OCI-M1 (cell line): ENCODE measurements around the gene DNM3.
"Not testable (repeated sequence)": the region's sequence is repeated elsewhere in the genome, so short reads cannot be mapped to it uniquely, and the experiment has no call there.

ENCODE experiments used
- DNase-seq: peaks from one replicate; lab custom pipeline; 2025; lab: John Stamatoyannopoulos, UW

The DNM3 gene

DNA sequence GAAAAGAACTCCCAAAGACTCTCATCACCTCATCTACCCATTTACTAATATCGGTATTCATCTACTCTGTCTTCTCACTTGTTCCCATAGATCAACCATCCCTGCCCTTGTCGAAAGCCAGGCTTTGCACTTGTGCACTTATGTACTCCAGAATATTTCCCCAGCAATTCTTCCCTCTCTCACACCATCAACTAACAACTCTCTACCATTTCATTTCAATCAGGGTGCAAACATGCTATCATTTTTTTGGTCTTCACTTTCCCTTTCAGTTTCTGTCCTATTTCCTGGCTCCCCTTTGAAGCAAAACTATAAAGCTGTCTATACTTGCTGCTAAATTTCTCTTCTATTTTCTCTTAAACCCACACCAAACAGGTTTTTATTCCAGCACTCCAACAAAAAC, 585.9 kb downstream of the DNM3 start:
- DNase-seq, result peak; percentile 35

DNA sequence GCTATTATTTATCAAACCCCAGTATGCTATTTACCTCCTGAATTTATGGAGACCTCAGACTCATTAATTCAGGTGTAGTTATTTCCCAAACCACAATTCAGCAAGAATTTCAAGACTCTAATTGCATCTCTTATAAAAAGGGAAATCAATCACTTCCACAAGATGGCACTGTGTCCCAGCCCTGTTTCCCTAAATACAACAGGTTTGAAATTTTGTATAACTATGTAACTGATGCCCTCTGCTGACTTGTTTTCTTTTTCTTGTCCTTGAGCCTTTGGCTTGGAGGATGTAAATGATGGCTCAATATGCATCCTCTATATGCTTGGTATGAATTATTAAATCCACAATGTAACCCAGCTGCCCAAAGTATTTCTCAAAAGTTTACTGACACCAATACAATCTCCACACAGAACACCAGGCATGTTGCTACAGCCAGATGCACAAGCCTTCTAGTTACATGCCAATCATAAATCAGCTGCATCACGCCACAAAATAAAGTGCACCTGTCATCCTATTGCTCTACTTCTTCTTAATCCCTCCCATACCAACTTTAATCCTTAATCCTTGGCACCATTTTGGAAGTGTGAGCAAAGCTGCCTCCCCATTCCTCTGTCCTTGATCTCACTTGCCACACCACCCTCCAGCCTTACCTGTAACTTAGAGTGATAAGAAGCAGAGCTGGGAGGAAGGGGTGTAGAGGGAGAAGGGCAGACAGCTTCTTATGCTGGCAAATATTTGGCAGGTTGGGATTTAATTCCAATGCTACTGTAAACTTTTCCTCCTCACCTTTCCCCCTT, 588.2 kb downstream of the DNM3 start:
- peak; percentile 89 for DNase-seq

DNA sequence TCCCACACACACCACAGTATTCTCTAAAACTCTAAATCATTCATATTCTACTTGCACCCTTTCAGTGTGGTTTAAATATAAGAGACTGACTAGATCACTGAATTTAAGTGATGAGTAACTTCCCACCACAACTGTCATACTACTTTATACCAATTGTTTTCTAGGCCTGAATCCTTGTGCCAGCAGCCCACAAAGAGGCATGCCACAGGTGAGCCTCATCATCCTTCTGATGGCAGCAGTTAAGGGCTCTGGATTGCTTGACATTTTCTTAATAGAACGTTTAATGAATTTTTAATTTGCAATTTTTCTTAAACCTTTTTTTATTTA, 588.8 kb downstream of the DNM3 start:
- DNase-seq, result no peak

DNA sequence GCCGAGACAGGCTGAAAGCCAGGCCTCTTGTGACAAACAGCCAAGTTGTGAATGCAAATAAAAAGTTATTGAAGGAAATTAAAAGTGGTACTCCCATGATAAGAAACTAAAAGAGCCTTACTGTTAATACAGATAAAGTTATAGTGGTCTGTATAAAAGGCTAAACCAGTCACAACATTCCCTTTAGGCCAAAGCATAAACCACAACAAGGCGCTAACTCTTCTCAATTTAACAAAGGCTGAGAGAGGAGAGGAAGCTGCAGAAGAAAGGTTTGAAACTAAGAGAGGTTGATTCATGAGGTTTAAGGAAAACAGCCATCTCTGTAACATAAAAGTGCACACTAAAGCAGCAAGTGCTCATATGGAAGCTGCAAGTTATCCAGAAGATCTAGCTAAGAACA, 589.9 kb downstream of the DNM3 start:
- no peak for DNase-seq

DNA sequence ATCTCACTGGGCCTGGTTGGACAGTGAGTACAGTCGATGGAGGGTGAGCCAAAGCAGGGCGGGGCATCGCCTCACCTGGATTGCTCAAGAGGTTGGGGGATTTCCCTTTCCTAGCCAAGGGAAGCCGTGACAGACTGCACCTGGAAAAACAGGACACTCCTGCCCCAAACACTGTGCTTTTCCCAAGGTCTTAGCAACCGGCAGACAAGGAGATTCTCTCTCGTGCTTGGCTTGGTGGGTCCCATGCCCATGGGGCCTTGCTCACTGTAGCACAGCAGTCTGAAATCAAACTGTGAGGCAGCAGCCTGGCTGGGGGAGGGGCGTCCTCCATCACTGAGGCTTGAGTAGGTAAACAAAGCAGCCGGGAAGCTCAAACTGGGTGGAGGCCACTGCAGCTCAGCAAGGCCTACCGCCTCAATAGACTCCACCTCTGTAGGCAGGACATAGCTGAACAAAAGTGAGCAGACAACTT, 590.5 kb downstream of the DNM3 start:
- no peak for DNase-seq

DNA sequence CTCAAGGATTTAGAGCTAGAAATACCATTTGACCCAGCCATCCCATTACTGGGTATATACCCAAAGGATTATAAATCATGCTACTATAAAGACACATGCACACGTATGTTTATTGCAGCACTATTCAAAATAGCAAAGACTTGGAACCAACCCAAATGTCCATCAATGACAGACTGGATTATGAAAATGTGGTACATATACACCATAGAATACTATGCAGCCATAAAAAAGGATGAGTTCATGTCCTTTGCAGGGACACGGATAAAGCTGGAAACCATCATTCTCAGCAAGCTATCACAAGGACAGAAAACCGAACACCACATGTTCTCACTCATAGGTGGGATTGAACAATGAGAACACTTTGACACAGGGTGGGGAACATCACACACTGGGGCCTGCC, 595.9 kb downstream of the DNM3 start:
- DNase-seq, result not testable (repeated sequence)

DNA sequence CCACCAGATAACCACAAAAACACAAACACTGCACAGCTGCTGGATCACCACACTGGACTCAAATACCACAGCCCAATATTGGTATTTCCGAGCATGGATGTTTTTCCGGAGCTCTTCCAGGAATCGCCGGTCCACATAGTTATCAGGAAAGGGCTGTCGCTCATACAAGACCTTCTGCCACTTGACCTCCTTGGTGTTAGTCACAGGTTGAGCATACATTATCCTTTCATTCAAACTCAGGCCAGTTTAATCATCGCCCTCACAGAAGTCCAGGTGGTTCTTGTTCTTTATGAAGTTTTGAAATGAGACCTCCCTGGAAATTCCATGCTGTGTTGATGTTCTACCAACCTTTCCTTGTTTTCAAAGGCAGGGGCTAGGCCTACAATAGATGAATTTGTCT, 601.1 kb downstream of the DNM3 start:
- no peak for DNase-seq

DNA sequence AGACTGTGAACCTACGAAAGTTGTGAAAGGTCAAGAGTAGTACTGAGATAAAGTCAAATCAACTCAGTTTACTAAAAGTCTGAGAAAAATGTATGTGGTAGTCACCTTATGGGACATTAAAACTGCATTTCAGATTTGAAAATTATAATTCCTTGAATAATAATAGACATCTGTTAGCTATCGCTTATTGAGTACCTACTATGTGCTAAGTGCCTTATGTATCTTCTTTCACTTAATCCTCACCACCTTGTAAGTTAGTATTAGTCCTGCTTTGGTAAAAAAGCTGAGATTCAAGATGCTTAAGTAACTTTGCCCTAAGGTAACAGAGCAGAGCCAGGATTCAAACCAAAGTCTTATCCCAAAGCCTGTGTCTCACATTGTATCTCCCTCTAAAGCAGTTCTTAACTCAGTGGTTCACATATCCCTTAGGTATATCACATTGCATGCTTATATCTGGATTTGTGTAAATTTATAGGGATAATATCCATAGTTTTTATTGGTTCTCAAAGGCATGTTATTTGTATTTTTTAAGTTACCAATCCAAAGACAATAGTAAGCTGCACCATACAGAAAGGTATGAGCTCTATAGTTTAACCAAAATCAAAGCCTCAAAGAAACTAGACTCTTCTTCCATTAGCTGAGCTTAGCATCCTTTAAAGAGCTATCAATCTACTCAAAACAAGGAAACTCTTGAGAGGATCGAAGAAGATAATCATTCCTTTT, 601.7 kb downstream of the DNM3 start:
- no peak for DNase-seq

DNA sequence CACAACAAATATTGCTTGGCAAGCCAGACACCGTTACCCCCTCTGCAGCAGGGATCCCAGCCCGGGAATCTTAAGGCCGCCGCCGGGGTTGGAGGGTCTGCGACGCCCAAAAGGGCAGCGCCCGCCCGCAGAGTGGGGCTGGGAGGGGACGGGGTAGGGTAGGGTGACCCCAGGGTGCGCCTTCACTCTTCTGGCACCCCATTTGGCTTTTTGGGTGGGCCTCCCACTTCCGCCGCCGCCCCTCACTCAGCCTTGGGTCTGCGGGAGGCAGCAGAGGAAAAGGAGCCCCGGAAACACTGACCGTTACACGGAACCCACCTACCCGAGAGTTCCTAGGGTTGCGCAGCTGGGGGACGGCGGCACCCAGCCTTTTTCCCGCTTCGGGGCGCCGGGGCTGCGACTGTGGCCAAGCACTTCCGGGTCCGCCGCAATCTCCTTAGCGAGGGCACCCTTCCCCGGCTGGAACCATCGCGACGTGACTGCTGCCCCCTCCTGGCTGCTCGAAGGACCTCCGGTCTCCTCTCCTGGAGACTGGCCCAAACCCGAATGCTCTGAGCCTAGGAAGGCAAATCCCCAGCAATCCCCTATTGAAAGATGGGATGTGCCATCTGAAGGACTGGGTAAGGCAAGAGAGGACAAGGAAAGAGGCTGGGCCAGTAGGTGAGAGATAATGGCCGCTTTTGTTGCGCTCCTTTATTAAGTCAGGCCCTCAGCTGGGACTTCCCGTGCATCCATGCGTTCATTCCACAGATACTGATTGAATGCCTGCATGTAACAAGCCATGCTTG, 602.6 kb downstream of the DNM3 start, which contains the start of gene PIGC:
PIGC (minus strand) TSS at position 404 of the 788 bp plus-strand sequence. CDS start 1,447 bp downstream, outside the sequence.
- DNase-seq, result peak; percentile 95

DNA sequence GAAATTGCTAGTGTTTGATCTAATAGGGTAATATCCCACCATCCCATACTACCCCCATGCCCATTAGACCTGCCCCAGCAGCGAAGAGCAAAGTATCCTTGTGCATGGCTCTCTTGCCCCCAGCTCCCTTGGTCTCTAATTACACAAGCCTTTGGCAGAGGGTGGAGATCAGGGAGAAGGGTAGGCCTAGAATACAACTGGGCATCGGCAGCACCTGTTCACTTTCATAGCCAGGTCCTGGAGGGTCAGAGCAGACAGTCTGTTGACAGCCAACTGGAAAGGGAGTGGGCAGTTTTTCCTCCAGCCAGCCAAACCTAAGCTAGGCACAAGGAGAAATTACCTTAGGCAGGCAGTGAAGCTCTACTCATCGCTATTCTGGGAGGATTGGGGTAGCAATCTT, 605.2 kb downstream of the DNM3 start:
- no peak for DNase-seq

DNA sequence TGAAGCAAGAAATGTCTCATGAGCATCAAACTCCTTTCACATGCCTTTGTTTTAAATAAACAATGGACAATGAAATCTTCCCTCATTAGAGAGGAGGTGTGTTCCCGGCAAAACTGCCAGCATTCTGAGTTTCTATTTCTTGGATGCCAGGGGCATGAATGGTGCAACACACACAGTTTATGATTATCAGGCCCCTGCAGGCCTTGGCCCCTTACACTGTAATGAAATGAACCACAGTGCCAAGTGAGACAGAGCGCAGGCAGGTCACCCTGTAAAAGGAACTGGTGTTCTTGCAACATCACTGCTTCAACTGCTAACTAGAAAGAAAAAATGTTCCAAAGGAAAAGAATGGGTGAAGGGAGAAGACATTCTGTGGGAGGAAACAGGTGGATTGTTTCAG, 606.3 kb downstream of the DNM3 start:
- no peak for DNase-seq

DNA sequence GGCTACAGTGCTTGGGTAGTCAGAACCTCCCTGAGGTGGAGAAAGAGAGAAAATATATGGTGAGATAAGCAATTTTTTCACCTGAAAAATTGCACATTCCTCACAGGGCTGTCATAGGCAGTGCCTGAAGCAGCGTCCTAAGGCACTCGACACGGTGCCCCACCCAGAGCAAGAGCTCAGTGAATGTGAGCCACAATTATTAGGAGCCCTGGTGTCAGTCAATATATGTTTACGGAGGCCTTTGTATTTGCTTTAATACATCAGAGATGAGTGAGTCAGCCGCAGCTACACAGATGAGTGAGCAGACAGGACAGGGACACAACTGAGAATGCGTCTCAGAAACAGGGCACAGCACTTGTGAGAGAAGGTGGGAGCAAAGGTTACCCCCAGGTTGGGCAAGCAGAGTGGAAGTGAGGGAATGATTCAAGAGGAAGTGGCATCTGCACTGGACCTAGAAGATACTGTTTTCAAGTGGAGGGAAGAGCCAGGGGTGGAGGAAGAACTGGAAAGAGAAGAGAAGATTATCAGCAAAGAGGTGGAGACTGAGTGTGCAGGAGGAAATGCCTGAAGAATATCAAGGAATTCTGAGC, 607.8 kb downstream of the DNM3 start:
- DNase-seq, result no peak

DNA sequence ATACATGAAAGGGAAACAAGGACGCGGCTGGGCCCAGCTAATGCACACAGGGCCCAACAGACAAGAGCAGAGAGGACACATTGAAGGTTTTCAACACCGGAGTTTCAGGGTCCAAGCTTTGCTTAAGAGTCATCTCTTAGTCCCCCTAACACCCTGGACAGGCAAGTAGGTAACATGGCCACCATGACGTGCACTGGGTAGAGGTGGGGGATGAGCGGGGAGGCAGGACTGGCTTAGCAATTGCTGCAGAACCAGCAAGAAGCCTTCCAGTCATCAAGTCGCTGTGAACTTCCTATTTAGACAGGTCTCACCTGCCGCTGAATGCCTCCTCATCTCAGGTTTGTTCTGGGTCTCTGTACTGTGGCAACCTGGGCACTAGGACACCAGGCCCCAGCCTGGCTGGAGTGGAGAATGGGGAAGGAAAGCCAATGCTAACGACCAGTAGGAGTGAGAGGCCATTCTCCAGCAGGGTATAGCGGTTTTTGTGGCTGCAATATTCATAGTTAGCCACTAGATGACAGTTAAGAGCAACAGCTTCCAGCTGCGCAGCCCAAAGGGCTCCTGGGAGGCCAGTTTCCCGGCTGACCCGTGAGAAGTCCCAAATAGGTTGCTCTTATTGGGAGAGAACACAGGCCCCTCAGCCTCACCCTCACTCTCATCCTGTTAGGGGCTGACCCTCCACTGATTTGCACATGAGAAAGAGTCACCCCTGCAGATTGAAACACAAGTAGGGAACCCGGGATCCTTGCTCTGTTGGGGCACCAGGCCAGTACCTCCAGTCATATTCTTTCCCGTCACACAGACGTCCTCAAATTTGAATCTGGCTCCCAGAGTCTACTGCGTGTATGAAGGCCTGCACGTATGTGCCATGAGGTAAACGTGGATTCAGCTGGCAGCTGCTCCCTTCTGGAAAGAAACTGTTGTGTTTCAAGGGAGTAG, 608.6 kb downstream of the DNM3 start:
- DNase-seq, result peak; percentile 95

DNA sequence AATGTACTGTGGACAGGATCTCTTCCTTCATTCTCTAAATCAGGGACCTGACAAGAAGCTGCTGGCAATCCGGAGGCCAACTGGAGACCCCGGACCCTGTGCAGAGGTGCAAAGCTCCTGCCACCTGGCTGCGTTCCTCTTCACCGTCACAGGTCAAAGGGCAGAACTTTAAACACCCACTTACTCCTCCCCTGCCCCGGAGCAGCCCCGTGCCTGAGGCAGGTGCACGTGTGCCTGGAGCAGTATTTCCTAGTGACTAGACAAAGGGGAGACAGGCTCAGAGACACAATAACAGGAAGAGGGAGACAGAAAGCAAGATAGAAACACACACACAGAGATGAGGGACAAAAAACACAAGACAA, 609.2 kb downstream of the DNM3 start:
- DNase-seq, result no peak

DNA sequence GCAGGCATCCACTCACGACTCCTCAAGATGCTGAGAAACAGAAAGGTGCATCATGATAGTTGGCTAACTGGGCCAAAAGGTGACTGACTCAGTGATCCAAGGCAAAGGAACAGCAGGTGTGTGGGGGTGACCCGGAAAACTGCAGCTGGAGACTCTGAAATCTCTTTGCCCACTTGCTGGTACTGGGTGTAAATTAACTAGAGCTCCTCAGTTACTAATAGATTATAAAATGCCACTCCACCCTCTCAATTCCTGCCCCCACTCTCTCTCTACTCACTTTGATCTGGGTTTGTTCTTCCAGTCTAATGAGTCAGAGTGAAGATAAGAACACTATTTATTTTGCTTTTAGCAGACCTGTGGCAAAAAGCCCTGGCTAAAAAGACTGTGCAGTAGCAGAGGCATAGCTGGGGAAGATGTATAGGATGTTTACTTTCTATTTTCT, 609.7 kb downstream of the DNM3 start:
- DNase-seq, result peak; percentile 74

DNA sequence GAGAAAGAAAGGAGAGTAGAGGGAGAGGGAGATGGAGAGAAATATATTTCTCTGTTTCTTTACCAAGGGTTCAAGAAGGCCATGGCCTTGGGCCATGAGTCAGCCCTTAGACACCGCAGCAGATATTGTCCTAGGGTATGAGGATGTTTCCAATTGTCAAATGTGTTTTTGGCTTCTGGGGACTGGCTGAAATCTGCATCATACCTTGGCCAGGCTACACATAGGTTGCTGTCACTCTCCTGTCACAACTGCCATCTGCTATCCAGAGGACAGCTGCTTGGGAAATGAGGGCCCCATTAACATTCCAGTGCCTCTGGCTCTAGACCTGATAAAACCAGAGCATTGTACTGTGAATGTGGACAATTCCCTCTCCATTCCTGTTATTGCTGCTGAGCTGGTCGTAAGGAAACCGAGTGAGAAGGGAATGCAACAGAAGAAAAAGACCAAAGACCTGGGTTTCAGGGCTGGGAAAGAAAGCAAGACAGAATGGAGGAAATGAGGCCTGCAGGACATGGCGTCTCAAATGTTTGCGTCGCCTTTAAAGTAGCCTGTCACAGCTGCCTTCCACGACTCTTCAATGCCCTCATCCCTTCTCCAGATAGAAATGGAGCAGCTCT, 611.3 kb downstream of the DNM3 start:
- DNase-seq, result no peak

DNA sequence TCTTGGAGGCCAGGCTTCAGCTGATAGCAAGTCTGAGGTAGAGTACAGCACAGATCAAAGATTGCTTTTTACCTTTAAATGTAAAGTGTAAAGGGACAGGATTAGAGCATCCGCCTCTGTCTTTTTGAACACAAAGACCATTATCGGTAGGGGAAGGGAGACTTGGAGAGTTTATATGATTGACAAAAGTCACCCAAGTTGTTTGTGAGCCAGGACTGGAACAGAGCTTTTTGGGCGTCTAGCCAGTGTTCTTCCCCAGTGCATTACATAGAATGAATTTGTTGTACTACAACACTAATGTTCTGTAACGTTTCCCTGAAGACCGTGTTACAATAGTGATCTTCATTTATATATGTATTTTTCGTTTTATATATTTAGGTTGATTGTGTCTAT, 611.9 kb downstream of the DNM3 start:
- DNase-seq, result no peak

DNA sequence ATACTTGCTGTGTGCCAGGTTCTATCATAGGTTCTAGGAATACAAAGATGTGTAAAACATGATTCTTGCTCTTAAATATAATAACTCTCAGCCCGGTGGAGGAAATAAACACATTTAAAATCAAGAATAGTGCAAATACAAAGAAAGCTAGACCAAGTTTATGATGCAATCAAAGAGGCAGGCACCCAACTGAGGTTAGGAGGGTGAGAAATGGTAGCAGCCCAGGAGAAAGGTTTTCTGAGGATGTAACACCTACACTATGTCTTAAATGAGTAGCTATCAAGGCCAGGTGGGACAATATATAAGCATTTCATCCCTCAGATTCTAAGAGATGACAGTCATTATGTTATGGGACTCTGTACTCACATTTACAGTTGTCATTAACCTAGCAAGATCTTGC, 612.3 kb downstream of the DNM3 start:
- no peak for DNase-seq

DNA sequence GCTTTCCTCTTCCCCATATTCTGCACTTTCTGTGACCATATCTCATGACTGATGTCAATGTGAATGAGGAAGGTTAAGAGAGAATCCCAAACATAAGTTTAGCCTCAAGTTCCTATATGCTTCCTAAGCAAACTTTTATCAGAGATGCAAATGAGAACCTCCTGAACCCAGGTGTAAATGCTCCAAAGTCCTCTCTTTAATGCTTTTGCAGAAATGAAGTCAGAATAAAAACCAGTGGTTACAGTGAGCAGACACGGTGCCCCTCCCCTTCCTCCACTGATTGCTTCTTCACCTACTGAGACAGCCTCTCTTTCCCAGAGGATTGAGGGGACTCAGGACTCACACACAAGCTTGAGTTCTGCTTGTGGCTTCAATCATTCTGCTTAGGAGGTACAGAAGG, 614.2 kb downstream of the DNM3 start:
- peak; percentile 33 for DNase-seq

DNA sequence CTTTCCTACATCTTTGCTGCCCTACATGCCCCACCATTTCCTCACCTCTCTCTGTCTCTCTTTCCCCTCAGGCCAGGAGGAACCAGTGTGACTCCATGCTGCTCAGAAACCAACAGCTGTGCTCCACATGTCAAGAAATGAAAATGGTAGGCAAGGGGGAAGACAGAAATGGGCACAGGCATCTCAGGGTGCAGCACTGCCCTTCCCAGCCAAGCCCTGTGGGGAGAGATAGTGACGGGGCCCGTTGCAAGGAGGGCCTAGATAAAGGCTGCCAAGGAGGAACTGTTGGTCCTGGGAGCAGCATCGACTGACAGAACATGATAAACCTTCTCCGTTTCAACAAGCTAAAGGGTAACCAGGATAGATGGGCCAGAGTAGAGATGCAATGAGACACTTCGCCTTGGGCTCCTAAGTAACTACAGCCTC, 615.1 kb downstream of the DNM3 start:
- DNase-seq, result peak; percentile 92
